PC-9 (cell line): ENCODE results near the gene DUS2.

Experiments
- CTCF ChIP-seq: fragments of 200-600 bp; sonication (generic); conservative IDR thresholded peaks from 2 replicates; pipeline ENCODE4 v1.6.1; 2017; ENCODE audit warnings: mixed run types, antibody characterized with exemption, mild to moderate bottlenecking, moderate library complexity
- EZH2 ChIP-seq: fragments of 200-600 bp; sonication (generic); IDR thresholded peaks from 2 replicates; pipeline ENCODE4 v1.8.0; 2017; ENCODE audit warnings: antibody characterized with exemption, low read depth

DNA sequence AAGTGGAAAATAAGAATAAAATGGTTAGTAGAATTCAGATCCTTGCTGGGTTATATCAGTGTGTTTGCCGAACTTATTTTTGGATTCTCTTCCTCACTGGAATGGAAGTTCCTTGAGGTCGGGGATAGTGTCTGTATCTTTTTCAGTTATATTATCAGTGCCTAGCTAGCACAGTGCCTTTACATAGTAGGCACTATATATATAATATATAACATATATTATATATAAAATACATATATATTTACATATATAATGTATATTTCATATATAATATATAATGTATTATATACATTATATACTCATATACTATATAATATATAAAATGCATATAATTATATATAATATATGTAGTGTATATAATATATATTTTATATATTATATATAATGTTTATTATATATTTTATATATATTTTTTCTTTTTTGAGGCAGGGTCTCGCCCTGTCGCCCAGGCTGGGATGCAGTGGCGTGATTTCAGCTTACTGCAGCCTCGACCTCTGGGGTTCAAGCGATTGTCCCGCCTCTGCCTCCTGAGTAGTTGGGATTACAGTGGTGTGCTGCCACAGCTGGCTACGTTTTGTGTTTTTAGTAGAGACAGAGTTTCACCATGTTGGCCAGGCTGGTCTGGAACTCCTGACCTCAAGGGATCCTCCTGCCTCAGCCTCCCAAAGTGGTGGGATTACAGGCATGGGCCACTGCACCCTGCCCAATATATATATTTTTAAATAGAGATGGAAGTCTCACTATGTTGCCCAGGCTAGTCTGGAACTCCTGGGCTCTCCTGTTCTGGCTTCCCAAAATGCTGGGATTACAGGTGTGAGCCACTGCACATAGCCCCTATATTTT is 65.3 kb downstream of the DUS2 start:
- TF ChIP-seq CTCF = no peak
- TF ChIP-seq EZH2 = no peak
